WTC11 (cell line): ENCODE data around the gene BTBD9. TPM values are rescaled to one million over a fixed set of nuclear protein-coding genes. Genes with fewer than 3 reads are reported as not detected.

Experiments used
- ATAC-seq: fragments of 200-7000 bp; cut with Tn5 transposase; 2 replicates; pipeline ENCODE4 v1.10.0; 2021; ENCODE audit warnings: mild to moderate bottlenecking, moderate library complexity
- CTCF ChIA-PET: fragments of 300-600 bp; sonication (Branson Sonifier 250); formaldehyde crosslinking; loops from one replicate; lab custom pipeline; 2021; ENCODE audit warnings: antibody characterized with exemption; lab: Charles Lee
- POLR2A ChIA-PET: fragments of 350-600 bp; sonication (Branson Sonifier 250); formaldehyde crosslinking; loops from one replicate; lab custom pipeline; 2021; ENCODE audit warnings: antibody characterized with exemption; lab: Charles Lee
- DNase-seq: peaks from one replicate; pipeline ENCODE4 v3.0.0; 2021; ENCODE audit warnings: low spot score
- H3K27ac Mint-ChIP-seq: 2 replicates; pipeline ENCODE4 v1.8.0; 2021; ENCODE audit warnings: mixed read lengths
- H3K27me3 Mint-ChIP-seq: 2 replicates; pipeline ENCODE4 v1.8.0; 2021; ENCODE audit warnings: low read depth, mild to moderate bottlenecking, moderate library complexity, mixed read lengths
- H3K36me3 Mint-ChIP-seq: 2 replicates; pipeline ENCODE4 v1.8.0; 2021; ENCODE audit warnings: mixed read lengths
- H3K4me1 Mint-ChIP-seq: 2 replicates; pipeline ENCODE4 v1.8.0; 2022; ENCODE audit warnings: mixed read lengths
- H3K4me3 Mint-ChIP-seq: 2 replicates; pipeline ENCODE4 v1.8.0; 2021; ENCODE audit warnings: mild to moderate bottlenecking, moderate library complexity, mixed read lengths
- H3K9me3 Mint-ChIP-seq: 2 replicates; pipeline ENCODE4 v1.8.0; 2021; ENCODE audit warnings: mixed read lengths
- CBFB ChIP-seq: sonication (generic); formaldehyde crosslinking; IDR thresholded peaks from 2 replicates; pipeline ENCODE4 v1.8.1; 2022; ENCODE audit warnings: mild to moderate bottlenecking, low read depth, missing genetic modification reagents
- MXD4 ChIP-seq: fragments of 250-450 bp; sonication (Bioruptor Pico); IDR thresholded peaks from 2 replicates; pipeline ENCODE4 v1.8.0; 2021; ENCODE audit warnings: mild to moderate bottlenecking, moderate library complexity, borderline replicate concordance
- NFYB ChIP-seq: sonication (generic); formaldehyde crosslinking; conservative IDR thresholded peaks from 2 replicates; pipeline ENCODE4 v1.8.0; 2022; ENCODE audit warnings: low read depth, missing genetic modification reagents
- SOX15 ChIP-seq: fragments of 250-450 bp; sonication (Bioruptor Pico); IDR thresholded peaks from 2 replicates; pipeline ENCODE4 v1.9.0; 2021; ENCODE audit warnings: mild to moderate bottlenecking
- SP1 ChIP-seq: sonication (generic); formaldehyde crosslinking; conservative IDR thresholded peaks from 2 replicates; pipeline ENCODE4 v1.8.1; 2022; ENCODE audit warnings: missing genetic modification reagents
- TEAD4 ChIP-seq: sonication (generic); formaldehyde crosslinking; IDR thresholded peaks from 2 replicates; pipeline ENCODE4 v1.8.0; 2022; ENCODE audit warnings: mild to moderate bottlenecking, missing genetic modification reagents
- ZBTB21 ChIP-seq: sonication (generic); formaldehyde crosslinking; IDR thresholded peaks from 2 replicates; pipeline ENCODE4 v1.8.1; 2023; ENCODE audit warnings: mild to moderate bottlenecking, missing genetic modification reagents, borderline replicate concordance
- total RNA-seq: library from RNA; stranded (reverse); gene quantifications from 3 replicates; pipeline ENCODE4 v1.2.3, GENCODE V29; 2021
- TF ChIP-seq, protein P1 (sequence below): fragments of 250-450 bp; sonication (Bioruptor Pico); conservative IDR thresholded peaks from 2 replicates; pipeline ENCODE4 v1.9.0; 2021; ENCODE audit warnings: mild to moderate bottlenecking
- TF ChIP-seq, protein P2 (sequence below): sonication (generic); formaldehyde crosslinking; IDR thresholded peaks from 2 replicates; pipeline ENCODE4 v1.8.0; 2022; ENCODE audit warnings: mild to moderate bottlenecking, missing genetic modification reagents
- TF ChIP-seq, protein P3 (sequence below): sonication (generic); formaldehyde crosslinking; IDR thresholded peaks from 2 replicates; pipeline ENCODE4 v1.8.1; 2023; ENCODE audit warnings: mild to moderate bottlenecking, moderate library complexity, missing genetic modification reagents
- TF ChIP-seq, protein P4 (sequence below): sonication (generic); formaldehyde crosslinking; IDR thresholded peaks from 2 replicates; pipeline ENCODE4 v1.8.0; 2022; ENCODE audit warnings: mild to moderate bottlenecking, missing genetic modification reagents
- TF ChIP-seq, protein P5 (sequence below): fragments of 250-450 bp; sonication (Bioruptor Pico); IDR thresholded peaks from 2 replicates; pipeline ENCODE4 v1.9.0; 2021; ENCODE audit warnings: mild to moderate bottlenecking, borderline replicate concordance
- TF ChIP-seq, protein P6 (sequence below): sonication (generic); formaldehyde crosslinking; IDR thresholded peaks from 2 replicates; pipeline ENCODE4 v1.8.0; 2022; ENCODE audit warnings: mild to moderate bottlenecking, missing genetic modification reagents
- TF ChIP-seq, protein P7 (sequence below): sonication (generic); formaldehyde crosslinking; IDR thresholded peaks from 2 replicates; pipeline ENCODE4 v1.8.1; 2022; ENCODE audit warnings: mild to moderate bottlenecking, missing genetic modification reagents, moderate library complexity, borderline replicate concordance
- TF ChIP-seq, protein P8 (sequence below): sonication (generic); formaldehyde crosslinking; IDR thresholded peaks from 2 replicates; pipeline ENCODE4 v1.8.1; 2022; ENCODE audit warnings: low read depth, missing genetic modification reagents, borderline replicate concordance

The BTBD9 gene
- total RNA-seq, 1 experiment from 2014 or later = 4.2 TPM

DNA sequence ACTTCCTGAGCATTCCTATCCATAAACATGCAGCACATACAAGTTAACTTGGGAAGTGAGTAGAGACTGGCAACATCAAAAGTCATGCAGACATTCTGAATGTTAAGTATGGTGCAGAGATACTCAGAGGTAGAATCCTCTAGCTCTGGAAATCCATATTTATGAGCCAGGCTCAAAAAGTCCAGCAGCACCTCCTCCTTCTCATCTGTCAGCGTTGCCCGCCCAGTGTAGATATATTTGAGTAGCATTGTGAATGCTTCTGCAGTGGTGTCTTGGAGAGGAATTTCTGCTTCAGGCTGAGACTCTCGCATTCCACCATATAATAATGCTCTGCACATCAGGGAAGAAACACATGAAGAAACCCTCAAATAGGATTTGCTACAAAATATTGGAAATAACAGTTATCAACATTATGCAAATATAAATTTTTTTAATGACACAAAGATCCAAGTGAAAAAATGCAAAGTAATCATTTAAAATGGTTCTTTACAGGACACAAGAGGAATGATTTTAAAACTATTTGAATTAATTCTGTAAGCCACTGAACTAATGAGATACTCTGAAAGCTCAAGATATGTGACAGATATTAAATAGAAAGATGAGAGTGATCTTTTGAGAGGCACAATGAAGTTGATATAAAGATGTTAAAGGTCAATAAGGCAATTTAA, 45.6 kb downstream of the BTBD9 start:
- no peaks in the 10 kb centered on the region for H3K9me3 Mint-ChIP-seq
- ATAC-seq (no peak), DNase-seq (no peak)
- peaks cover 7% of the 10 kb centered on the region for H3K4me1 Mint-ChIP-seq
- H3K4me3 Mint-ChIP-seq = no peak overlapping the region
- TF ChIP-seq SP1 (CRISPR knock-in tag) = no peak
- TF ChIP-seq, protein P1, sequence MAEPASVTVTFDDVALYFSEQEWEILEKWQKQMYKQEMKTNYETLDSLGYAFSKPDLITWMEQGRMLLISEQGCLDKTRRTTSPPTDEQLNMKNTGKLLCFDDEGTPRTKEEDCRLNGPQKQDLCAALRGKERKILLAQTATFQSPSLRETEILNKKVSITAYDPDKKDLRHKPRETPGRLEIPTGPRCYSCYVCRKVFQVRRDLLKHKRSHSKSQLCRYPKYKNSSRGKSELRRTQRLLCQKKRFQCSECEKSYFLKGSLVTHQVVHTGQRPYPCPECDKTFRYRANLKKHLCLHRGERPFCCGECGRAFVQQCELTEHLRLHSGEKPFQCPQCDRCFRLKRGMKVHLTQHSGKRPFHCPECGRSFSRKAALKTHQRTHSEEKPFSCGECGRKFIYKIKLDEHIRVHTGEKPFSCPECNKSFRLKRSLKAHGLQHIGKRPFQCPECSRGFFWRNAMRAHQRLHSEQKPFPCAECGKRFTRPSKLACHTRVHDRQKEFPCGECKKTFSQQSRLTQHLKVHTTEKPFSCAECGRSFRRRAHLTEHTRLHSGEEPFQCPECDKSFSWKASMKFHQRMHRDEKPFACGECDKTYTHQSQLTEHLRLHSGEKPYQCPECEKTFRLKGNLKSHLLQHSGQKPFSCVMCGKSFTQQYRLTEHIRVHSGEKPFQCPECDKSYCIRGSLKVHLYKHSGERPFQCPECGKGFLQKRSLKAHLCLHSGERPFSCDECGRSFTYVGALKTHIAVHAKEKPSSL (CRISPR knock-in tag) = no peak
- TF ChIP-seq NFYB (CRISPR knock-in tag) = no peak
- TF ChIP-seq, protein P2, sequence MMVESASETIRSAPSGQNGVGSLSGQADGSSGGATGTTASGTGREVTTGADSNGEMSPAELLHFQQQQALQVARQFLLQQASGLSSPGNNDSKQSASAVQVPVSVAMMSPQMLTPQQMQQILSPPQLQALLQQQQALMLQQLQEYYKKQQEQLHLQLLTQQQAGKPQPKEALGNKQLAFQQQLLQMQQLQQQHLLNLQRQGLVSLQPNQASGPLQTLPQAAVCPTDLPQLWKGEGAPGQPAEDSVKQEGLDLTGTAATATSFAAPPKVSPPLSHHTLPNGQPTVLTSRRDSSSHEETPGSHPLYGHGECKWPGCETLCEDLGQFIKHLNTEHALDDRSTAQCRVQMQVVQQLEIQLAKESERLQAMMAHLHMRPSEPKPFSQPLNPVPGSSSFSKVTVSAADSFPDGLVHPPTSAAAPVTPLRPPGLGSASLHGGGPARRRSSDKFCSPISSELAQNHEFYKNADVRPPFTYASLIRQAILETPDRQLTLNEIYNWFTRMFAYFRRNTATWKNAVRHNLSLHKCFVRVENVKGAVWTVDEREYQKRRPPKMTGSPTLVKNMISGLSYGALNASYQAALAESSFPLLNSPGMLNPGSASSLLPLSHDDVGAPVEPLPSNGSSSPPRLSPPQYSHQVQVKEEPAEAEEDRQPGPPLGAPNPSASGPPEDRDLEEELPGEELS (CRISPR knock-in tag) = no peak
- H3K36me3 Mint-ChIP-seq = no peaks in the 10 kb centered on the region
- CTCF ChIA-PET = no interaction called here
- no peak overlapping the region for H3K27ac Mint-ChIP-seq
- no peaks in the 10 kb centered on the region for H3K27me3 Mint-ChIP-seq
- POLR2A ChIA-PET = no interaction called here

DNA sequence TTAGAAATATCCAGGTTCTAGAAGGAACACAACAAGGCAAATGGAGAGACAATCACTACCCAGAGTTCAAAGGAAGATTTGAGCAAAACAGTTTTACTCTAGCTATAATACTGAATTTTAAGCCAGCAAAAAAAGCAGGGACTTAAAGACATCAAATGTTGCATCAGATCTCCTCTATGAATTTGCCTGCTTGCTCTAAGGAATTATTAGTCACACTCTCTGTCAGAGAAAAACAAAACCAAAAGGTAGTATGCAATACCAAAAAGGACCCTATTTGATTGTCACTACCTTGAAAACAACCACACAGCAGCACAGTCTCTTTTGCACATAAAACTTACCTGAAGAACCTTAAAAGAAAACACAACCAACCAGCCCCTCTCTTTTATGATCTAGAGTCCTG, 46.3 kb downstream of the BTBD9 start:
- Mint-ChIP-seq H3K36me3 (no peaks in the 10 kb centered on the region), H3K27me3 (no peaks in the 10 kb centered on the region), H3K9me3 (no peaks in the 10 kb centered on the region), H3K4me3 (no peak overlapping the region), H3K4me1 (peaks cover 7% of the 10 kb centered on the region), H3K27ac (no peak overlapping the region)
- POLR2A ChIA-PET = no interaction called here
- ATAC-seq (no peak), DNase-seq (no peak)
- CTCF ChIA-PET = no interaction called here
- no peak for TF ChIP-seq SOX15
- TF ChIP-seq, protein P3, sequence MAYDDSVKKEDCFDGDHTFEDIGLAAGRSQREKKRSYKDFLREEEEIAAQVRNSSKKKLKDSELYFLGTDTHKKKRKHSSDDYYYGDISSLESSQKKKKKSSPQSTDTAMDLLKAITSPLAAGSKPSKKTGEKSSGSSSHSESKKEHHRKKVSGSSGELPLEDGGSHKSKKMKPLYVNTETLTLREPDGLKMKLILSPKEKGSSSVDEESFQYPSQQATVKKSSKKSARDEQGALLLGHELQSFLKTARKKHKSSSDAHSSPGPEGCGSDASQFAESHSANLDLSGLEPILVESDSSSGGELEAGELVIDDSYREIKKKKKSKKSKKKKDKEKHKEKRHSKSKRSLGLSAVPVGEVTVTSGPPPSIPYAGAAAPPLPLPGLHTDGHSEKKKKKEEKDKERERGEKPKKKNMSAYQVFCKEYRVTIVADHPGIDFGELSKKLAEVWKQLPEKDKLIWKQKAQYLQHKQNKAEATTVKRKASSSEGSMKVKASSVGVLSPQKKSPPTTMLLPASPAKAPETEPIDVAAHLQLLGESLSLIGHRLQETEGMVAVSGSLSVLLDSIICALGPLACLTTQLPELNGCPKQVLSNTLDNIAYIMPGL = no peak
- TF ChIP-seq, protein P4, sequence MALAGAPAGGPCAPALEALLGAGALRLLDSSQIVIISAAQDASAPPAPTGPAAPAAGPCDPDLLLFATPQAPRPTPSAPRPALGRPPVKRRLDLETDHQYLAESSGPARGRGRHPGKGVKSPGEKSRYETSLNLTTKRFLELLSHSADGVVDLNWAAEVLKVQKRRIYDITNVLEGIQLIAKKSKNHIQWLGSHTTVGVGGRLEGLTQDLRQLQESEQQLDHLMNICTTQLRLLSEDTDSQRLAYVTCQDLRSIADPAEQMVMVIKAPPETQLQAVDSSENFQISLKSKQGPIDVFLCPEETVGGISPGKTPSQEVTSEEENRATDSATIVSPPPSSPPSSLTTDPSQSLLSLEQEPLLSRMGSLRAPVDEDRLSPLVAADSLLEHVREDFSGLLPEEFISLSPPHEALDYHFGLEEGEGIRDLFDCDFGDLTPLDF (CRISPR knock-in tag) = no peak
- TF ChIP-seq CBFB = no peak

DNA sequence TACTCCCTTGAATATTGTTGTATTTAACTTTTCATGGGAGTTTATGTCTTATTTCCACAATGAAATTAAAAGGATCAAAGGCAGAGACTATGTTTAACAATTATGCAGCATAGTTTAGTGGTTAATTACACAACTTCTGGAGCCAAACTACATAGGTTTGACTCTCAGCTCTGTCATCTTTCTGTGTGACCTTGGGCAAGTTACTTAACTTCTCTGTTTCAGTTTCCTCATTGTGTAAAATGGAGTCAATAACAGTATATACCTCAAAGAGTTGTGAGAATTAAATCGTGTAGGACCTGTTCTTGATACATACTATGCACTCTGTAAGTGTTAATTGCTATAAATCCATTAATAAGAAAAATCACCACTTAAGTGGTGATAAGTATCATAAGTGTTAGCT, 48.3 kb downstream of the BTBD9 start:
- DNase-seq (no peak), ATAC-seq (no peak)
- TF ChIP-seq, protein P5, sequence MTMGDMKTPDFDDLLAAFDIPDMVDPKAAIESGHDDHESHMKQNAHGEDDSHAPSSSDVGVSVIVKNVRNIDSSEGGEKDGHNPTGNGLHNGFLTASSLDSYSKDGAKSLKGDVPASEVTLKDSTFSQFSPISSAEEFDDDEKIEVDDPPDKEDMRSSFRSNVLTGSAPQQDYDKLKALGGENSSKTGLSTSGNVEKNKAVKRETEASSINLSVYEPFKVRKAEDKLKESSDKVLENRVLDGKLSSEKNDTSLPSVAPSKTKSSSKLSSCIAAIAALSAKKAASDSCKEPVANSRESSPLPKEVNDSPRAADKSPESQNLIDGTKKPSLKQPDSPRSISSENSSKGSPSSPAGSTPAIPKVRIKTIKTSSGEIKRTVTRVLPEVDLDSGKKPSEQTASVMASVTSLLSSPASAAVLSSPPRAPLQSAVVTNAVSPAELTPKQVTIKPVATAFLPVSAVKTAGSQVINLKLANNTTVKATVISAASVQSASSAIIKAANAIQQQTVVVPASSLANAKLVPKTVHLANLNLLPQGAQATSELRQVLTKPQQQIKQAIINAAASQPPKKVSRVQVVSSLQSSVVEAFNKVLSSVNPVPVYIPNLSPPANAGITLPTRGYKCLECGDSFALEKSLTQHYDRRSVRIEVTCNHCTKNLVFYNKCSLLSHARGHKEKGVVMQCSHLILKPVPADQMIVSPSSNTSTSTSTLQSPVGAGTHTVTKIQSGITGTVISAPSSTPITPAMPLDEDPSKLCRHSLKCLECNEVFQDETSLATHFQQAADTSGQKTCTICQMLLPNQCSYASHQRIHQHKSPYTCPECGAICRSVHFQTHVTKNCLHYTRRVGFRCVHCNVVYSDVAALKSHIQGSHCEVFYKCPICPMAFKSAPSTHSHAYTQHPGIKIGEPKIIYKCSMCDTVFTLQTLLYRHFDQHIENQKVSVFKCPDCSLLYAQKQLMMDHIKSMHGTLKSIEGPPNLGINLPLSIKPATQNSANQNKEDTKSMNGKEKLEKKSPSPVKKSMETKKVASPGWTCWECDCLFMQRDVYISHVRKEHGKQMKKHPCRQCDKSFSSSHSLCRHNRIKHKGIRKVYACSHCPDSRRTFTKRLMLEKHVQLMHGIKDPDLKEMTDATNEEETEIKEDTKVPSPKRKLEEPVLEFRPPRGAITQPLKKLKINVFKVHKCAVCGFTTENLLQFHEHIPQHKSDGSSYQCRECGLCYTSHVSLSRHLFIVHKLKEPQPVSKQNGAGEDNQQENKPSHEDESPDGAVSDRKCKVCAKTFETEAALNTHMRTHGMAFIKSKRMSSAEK (CRISPR knock-in tag) = no peak
- TF ChIP-seq, protein P6, sequence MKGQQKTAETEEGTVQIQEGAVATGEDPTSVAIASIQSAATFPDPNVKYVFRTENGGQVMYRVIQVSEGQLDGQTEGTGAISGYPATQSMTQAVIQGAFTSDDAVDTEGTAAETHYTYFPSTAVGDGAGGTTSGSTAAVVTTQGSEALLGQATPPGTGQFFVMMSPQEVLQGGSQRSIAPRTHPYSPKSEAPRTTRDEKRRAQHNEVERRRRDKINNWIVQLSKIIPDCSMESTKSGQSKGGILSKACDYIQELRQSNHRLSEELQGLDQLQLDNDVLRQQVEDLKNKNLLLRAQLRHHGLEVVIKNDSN = no peak
- no peak for TF ChIP-seq TEAD4 (CRISPR knock-in tag)
- no peak for TF ChIP-seq MXD4 (CRISPR knock-in tag)
- TF ChIP-seq, protein P7, sequence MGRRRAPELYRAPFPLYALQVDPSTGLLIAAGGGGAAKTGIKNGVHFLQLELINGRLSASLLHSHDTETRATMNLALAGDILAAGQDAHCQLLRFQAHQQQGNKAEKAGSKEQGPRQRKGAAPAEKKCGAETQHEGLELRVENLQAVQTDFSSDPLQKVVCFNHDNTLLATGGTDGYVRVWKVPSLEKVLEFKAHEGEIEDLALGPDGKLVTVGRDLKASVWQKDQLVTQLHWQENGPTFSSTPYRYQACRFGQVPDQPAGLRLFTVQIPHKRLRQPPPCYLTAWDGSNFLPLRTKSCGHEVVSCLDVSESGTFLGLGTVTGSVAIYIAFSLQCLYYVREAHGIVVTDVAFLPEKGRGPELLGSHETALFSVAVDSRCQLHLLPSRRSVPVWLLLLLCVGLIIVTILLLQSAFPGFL (CRISPR knock-in tag) = no peak
- TF ChIP-seq, protein P8, sequence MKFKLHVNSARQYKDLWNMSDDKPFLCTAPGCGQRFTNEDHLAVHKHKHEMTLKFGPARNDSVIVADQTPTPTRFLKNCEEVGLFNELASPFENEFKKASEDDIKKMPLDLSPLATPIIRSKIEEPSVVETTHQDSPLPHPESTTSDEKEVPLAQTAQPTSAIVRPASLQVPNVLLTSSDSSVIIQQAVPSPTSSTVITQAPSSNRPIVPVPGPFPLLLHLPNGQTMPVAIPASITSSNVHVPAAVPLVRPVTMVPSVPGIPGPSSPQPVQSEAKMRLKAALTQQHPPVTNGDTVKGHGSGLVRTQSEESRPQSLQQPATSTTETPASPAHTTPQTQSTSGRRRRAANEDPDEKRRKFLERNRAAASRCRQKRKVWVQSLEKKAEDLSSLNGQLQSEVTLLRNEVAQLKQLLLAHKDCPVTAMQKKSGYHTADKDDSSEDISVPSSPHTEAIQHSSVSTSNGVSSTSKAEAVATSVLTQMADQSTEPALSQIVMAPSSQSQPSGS (CRISPR knock-in tag) = no peak
- TF ChIP-seq ZBTB21 (CRISPR knock-in tag) = no peak
- Mint-ChIP-seq H3K27ac (no peak overlapping the region), H3K36me3 (no peaks in the 10 kb centered on the region), H3K27me3 (no peaks in the 10 kb centered on the region), H3K4me1 (peaks cover 7% of the 10 kb centered on the region), H3K4me3 (no peak overlapping the region), H3K9me3 (no peaks in the 10 kb centered on the region)
- ChIA-PET CTCF (no interaction called here), POLR2A (interaction anchor here (0.6 kb wide), 1 partner anchor 114 kb away, joined by 5 read pairs; no protein-coding TSS in a partner anchor)
